SK-MEL-5 (cell line): Measurements from ENCODE around the gene DDIT3. TPM values are rescaled to one million over a fixed set of nuclear protein-coding genes. Genes with fewer than 3 reads are reported as not detected.

ENCODE experiments used
- DNase-seq: peaks from one replicate; pipeline ENCODE4 v3.0.0-alpha.2; 2016; ENCODE audit warnings: low read depth, low spot score
- in situ Hi-C: cut with HindIII; loops from 2 replicates; pipeline ENCODE4 v1.10.0; 2016; ENCODE audit warnings: low sequenced_read_pairs, high pct_unique_total_duplicates, low pct_unique_long_range_greater_than_20kb
- total RNA-seq: library from RNA; depleted of rRNA; stranded (reverse); fragments of >200 nt; shearing (Covaris generic); gene quantifications from 2 replicates; pipeline ENCODE4 v1.2.3, GENCODE V29; 2014

Gene DDIT3
- total RNA-seq, 1 experiment from 2014 or later: 117 TPM

GRCh38 chr12:57530396-57531142 lies 10.3 kb upstream of the DDIT3 start:
- no peak for DNase-seq
- in situ Hi-C loops: no loop called here

DNA sequence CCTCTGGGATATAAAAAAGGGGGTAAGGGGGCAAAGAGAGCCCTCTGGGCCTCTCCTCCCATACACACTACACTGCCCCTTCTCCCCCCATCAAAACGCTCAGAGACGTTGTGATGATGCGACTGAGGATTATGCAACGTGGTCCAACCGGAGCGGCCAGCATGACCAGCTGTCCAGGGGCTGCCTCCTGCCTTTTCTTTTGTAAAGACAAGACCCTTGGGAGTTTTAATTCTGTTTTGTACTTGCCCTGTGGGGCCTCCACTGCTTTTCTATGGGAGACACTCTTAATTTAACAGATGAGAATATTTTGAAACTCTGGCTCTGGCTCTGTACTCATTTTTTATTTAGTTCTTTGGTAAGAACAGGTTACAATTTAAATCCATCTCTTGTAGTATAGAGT lies 9.5 kb upstream of the DDIT3 start:
- in situ Hi-C loops: no loop called here
- DNase-seq: no peak

- in situ Hi-C loops: no loop called here
- no peak for DNase-seq
These were observed 8.7 kb upstream of the DDIT3 start for GRCh38 chr12:57528831-57529555.

DNA sequence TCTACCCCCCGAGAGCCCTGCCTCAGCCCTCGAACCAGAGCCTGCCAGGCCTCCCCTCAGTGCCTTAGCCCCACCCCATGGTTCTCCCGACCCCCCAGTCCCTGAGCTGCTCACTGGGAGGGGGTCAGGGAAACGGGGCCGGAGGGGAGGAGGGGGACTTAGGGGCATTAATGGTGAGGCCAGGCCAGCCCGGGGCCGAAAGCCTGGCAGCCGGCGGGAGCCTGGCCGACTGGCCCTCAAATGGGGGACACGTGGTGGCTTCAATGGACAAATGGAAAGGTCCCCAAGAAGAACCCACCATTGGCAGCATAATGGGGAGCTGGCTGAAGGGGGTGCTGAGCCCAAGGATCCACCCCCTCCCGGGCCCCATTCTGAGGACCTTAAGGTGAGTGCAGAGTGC lies 7.9 kb upstream of the DDIT3 start:
- in situ Hi-C loops: no loop called here
- no peak for DNase-seq

GRCh38 chr12:57527184-57527583 lies 6.9 kb upstream of the DDIT3 start:
- in situ Hi-C loops: no loop called here
- no peak for DNase-seq

GRCh38 chr12:57526477-57527126 lies 6.3 kb upstream of the DDIT3 start:
- DNase-seq: no peak
- in situ Hi-C loops: no loop called here

DNA sequence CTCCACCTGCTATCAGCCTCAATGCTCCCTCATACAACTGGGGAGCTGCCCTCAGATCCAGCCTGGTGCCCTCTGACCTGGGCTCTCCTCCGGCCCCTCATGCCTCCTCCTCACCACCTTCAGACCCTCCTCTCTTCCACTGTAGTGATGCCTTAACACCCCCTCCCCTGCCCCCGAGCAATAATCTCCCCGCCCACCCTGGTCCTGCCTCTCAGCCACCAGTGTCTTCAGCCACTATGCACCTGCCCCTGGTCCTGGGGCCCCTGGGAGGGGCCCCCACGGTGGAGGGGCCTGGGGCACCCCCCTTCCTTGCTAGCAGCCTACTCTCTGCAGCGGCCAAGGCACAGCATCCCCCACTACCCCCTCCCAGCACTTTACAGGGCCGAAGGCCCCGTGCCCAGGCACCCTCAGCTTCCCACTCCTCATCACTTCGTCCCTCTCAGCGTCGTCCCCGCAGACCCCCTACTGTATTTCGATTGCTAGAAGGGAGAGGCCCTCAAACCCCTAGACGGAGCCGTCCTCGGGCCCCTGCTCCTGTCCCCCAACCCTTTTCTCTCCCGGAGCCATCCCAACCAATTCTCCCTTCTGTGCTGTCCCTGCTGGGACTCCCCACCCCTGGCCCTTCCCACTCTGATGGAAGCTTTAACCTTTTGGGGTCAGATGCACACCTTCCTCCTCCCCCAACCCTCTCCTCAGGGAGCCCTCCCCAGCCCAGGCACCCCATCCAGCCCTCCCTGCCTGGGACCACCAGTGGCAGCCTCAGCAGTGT lies 5.5 kb upstream of the DDIT3 start:
- no peak for DNase-seq
- in situ Hi-C loops: no loop called here

GRCh38 chr12:57524814-57525614 lies 4.7 kb upstream of the DDIT3 start:
- no peak for DNase-seq
- in situ Hi-C loops: no loop called here

DNA sequence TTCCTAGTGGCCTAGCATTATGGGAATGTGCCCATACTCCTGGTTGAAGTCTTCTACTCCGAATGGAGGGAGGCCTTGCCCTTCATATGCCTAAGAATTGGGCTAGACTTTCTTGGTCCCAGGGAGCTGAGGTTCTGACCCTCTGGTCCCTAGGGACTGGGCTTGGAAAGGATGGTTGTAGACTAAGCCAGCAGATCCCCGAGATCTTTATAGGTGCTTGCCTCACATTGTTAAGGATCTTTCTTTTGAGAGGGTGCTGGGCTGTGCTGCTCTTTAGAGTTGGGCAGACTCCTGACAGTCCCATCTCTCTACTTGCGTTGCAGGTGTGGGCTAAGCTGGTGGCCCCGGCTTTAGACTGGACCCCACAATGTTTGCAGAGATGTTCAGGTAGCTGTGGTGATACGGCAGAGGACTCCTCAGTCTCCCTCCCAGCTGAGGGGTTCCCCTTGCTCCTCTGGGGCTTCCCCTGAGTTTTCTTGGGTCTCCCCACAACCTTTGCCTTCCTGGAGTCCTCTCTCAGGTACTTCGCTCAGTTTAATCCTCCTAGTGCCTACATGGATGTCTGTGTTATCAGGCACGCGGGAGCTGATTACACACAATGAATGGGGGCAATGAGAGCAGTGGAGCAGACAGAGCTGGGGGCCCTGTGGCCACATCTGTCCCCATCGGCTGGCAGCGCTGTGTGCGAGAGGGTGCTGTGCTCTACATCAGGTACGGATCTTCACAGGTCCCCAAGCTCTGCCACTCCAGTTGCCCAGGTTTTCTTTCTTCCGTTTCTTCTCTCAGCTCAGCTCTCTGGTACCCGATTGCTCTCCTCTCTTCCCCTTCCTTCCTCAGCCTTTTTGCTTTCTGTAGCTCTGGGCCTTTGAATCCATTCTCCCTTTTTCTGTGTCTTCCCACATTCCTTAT lies 3.6 kb upstream of the DDIT3 start:
- in situ Hi-C loops: no loop called here

DNA sequence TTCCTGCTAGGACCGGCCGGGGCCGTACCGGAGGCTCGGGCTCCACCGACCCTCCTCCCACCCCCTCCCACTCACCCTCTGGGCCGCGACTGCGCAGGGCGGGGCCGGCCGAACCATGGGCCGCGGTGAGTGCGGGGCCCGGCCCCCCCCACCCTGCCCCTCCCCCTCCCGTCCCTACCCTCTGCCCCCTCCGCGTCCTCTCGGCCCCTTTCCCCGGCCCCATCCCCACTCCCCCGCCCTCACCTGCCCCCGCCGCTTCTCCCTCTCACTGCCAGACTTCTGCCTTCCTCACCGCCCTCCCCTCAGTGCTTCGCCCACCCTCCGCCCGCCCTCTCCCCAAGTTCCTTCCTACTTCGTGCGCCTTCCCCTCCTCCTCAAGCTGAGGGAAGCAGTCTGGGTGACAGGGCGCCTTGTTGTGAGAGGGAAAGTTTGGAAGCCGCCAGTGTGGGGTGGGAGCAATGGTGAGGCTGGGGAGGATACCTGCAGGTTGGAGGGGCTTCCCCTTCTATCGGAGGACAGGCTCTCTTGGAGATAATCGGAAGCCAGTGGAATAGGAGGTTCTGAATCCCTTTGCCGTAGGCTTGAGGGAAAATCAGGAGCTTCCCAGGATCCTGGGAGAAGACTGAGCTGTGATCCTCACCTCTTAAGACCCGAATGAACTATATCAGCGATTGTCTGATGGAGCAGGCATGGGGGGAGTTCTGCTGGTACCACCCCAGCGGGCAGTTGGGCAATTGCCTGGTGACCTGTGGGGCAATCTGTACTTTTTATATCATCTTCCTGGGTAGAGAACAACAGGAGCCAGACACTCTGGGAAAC lies 2.8 kb upstream of the DDIT3 start:
- in situ Hi-C loops: no loop called here
- peak; percentile 38 for DNase-seq

More for the DNA sequence above, 3.6 kb upstream of the DDIT3 start:
- no peak for DNase-seq

GRCh38 chr12:57522011-57522886 lies 1.9 kb upstream of the DDIT3 start, which contains the start of gene MBD6:
MBD6 (plus strand) TSS chr12:57522824; CDS start chr12:57524304, 1,480 bp downstream.
- peak; percentile 86 for DNase-seq

DNA sequence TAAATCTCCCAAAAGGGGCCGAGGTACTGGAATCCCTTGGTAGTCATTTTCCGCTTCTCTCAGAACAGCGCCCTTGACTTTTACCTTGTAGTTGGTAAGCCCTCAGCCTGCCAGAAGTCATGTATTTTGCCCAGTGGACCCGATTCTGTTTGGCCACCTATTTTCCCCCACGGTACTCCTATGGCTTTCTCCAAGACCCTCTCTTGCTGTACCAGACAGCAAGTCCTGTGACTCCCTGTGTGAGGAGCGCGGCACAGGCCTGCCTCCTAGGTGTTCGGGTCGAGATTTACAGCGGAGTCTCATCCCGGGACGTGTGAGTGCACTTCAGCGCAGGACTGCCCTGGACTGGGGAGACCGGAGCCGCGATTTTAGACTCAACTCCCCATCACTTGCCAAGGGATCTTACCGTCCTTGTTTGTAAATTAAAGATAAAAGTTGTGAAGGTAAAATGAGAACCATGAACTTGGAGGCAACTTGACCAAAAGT lies 1.3 kb upstream of the DDIT3 start:
- in situ Hi-C loops: no loop called here
- peak; percentile 67 for DNase-seq

More at GRCh38 chr12:57522011-57522886, 1.9 kb upstream of the DDIT3 start, which contains the start of gene MBD6:
- in situ Hi-C loops: no loop called here

GRCh38 chr12:57519796-57520052 lies 590 bp downstream of the DDIT3 start:
- in situ Hi-C loops: no loop called here
- DNase-seq: peak; percentile 52

- DNase-seq: peak; percentile 46
- in situ Hi-C loops: no loop called here
These were observed 1.2 kb downstream of the DDIT3 start for GRCh38 chr12:57518920-57519795.
